HG02678 (cell line): Measurements from ENCODE around the gene TBCD.

Experiments
- ATAC-seq: cut with Tn5 transposase; IDR thresholded peaks from one replicate; pipeline ENCODE4 v1.9.1; 2021; ENCODE audit warnings: mild to moderate bottlenecking, moderate library complexity; ENCODE audit not compliant: unreplicated experiment

TBCD gene

DNA sequence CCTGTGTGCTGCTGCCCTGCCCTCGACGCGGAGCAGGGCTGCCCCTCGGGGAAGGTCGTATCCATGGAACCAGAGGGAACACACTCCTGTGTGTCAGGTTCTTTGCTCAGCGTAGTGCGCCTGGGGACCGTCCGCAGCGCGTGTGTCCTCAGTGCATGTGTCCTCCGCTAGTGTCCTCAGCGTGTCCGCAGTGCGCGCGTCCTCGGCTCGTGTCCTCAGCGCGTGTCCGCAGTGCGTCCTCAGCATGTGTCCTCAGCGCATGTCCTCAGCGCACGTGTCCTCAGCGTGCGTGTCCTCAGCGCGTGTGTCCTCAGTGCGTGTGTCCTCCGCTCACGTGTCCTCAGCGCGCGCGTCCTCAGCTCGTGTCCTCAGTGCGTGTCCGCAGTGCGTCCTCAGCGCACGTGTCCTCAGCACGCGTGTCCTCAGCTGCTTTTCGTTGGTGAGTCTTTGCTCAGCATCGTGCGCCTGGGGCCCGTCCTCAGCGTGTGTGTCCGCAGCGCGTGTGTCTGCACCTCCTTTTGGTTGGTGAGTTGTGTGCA is 147.2 kb downstream of the TBCD start:
- no peak for ATAC-seq

- ATAC-seq = no peak
These were observed 148.1 kb downstream of the TBCD start for GRCh38 chr17:82899941-82900340.

- no peak for ATAC-seq
These were observed 148.9 kb downstream of the TBCD start for GRCh38 chr17:82900741-82901140.

GRCh38 chr17:82901356-82901755 is 149.5 kb downstream of the TBCD start:
- no peak for ATAC-seq

DNA sequence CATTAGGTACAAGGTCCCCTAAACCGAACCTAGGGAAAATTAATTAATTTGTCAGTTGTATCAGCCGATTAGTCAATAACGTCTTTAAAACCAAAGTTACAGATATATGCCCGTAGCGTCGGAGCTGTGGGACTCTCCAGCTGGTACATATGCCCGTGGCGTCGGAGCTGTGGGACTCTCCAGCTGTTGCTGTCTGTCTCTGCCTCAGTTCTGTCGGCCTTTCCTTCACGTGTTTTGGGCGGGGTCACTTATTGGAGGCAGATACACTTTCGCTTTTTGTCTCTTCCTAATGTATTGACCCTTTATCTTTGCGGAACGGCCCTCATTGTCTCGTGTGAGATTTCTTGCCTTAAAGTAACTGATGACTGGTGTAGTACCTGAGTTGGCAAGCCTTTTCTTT is 150.0 kb downstream of the TBCD start:
- ATAC-seq = no peak

DNA sequence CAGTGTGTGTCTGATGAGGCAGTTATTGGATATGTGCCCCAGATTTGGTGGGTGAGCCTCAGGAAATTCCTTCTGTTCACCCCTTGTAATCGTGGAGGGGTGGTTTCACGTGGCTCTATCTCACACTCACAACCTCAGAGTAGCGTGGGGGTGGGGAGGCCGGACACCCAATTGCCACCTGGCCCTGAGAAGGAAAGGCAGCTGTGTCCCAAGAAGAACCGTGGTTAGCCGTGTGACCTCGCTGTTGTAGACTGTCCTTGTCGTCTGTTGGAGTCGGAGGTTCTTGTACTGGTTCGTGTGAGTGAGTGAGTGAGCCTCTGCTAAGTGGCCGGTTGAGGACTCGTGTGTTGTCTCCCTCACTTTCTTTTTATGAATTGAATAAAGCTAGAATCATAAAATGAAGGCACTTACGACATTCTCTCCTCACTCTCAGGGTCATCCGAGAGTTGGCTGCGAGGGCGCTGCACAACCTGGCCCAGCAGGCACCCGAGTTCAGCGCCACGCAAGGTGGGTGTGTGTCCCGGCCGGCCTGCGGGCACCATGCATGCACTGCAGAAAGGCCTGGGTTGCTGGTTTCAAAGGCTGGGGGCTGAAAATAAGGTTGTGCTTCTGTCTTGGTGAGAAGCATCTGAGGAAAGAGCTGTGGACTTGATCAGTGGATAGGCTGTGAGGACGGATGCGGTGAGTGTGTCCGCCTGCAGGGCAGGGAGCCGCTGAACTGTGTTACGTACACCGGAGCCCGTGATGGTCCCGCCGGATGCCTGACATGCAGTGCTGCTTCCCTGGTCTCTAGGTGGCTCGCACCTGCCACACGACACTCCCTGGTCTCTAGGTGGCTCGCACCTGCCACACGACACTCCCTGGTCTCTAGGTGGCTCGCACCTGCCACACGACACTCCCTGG is 151.4 kb downstream of the TBCD start:
- no peak for ATAC-seq

- no peak for ATAC-seq
These were observed 153.3 kb downstream of the TBCD start for GRCh38 chr17:82905130-82905529.

DNA sequence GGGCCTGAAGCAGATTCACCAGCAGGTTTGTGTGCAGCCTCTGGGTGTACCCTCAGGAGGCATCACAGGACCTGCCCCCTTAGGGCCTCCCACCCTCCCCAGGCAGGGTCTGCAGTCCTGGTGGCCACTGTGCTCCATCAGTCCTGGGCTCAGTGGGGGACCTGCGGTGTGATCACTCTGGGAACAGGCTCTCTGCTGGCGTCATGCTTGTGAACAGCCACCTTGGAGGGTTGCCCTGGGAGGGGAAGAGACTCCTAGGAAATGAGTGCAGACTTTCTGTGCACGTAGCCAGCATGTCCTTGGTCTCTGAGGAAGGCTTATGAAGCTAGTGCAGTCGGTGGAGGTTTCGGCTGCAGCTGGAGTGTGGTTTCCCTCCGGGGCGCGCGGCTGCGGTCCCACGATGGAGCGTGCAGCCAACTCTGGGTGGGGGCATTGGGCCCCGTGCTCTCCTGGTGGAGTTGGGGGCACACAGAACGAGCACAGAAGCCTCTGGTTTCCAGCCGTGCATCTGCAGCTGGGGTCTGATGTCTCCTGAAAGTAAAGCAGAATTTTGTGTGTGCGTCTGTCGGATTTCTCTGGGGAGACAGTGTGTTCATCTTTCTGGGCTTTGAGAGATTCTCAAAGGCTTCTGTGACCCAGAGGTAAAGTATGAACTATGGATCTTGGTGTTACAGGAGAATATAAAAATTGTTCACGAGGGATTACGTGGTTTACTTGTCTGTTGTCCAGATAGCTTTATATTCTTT is 156.1 kb downstream of the TBCD start:
- no peak for ATAC-seq

- ATAC-seq = no peak
These were observed 156.8 kb downstream of the TBCD start for GRCh38 chr17:82908543-82909160.

DNA sequence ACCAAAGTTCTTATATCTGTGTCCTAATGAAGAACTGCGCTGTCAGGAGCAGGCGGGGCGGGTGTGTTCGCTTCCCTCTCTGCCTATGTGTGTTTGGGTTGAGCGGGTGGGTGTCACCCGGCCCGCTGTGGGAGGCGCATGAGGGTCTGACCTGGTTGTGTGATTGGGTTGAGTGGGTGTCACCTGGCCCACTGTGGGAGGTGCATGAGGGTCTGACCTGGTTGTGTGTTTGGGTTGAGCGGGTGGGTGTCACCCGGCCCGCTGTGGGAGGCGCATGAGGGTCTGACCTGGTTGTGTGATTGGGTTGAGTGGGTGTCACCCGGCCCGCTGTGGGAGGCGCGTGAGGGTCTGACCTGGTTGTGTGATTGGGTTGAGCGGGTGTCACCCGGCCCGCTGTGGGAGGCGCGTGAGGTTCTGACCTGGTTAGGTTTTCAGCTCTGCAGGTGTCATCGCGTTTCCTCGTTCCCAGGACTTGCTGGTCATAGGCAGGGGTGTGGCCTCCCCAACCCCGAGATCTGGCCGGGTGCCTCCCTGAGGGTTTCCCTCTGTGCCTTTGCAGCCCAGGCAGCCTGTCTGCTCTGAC is 157.5 kb downstream of the TBCD start:
- no peak for ATAC-seq

GRCh38 chr17:82910041-82910481 is 158.2 kb downstream of the TBCD start:
- ATAC-seq = no peak

DNA sequence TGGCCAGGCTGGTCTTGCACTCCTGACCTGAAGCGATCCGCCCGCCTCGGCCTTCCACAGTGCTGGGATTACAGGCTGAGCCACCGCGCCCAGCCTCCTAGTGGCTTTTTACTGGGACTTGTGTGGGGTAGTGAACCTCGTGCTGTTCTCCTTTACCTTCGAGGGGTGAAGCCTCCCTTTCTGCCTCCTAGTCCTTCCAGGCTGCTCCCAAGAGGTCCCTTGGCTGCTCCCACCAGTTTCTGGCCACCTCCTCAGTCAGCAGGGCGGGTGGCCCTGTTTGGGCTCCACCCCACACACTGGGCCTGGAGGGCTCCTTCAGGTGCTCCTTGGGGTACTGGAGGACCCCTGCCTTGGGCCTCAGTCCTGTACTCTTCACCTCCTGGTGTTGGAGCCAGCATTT is 158.9 kb downstream of the TBCD start:
- no peak for ATAC-seq

- ATAC-seq = no peak
These were observed 160.0 kb downstream of the TBCD start for GRCh38 chr17:82911822-82912221.

- ATAC-seq = no peak
These were observed 160.7 kb downstream of the TBCD start for GRCh38 chr17:82912484-82913089.

- ATAC-seq = no peak
These were observed 161.6 kb downstream of the TBCD start for GRCh38 chr17:82913304-82914043.

DNA sequence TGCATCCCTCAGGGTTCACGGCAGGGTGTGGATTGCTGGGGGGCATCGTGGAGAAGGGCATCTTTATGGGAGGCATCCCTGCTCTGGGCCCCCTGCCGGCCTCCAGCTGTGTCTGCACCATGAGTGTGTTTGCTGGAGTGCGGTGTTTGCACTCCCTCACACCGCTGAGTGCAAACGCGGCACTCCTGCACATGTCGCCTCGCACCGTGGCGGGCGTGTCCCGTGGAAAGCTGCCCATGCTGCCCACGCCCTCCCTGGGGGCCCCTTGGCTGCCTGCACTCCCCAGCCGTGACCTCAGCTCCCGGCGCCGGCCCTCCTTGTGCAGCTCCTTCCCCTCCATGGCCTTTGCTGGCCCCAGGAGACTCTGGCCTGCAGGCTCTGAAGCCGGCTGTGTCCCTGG is 162.5 kb downstream of the TBCD start:
- ATAC-seq = no peak

DNA sequence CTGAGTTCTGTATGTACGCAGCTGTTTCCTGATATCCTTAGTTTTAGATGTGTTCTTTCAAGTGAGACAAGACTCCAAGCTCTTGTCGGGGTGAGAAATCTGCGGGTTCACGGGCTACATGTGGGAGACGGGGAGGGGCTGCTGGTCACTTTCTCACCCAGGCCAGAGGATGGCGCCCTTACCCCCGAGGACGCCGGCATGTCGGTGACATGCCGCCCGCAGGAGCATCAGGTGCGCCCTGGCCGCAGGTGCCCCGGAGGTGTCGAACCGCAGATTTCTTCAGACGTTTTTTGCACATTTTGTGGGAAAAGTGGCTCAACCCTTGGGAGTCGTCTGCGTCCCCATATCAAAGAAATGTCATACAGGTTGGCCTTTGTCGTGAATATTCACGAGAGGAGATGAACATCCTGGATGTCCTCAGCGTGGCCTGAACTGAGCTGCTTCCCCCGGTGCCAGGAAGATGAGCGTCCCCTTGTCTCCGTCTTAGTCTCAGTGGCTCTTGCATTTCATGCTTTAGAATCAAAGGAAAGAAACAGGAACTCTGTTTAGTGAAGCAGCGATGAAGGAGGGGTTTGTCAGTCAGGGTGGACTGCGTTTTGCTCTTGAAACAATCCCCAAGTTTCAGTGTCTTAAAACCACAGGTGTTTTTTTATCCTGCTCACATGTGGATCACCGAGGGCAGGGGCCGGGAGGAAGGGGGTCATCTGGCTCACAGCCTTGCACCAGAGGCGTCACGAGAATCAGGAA is 163.3 kb downstream of the TBCD start:
- no peak for ATAC-seq

- ATAC-seq = no peak
These were observed 163.8 kb downstream of the TBCD start for GRCh38 chr17:82915757-82916027.

DNA sequence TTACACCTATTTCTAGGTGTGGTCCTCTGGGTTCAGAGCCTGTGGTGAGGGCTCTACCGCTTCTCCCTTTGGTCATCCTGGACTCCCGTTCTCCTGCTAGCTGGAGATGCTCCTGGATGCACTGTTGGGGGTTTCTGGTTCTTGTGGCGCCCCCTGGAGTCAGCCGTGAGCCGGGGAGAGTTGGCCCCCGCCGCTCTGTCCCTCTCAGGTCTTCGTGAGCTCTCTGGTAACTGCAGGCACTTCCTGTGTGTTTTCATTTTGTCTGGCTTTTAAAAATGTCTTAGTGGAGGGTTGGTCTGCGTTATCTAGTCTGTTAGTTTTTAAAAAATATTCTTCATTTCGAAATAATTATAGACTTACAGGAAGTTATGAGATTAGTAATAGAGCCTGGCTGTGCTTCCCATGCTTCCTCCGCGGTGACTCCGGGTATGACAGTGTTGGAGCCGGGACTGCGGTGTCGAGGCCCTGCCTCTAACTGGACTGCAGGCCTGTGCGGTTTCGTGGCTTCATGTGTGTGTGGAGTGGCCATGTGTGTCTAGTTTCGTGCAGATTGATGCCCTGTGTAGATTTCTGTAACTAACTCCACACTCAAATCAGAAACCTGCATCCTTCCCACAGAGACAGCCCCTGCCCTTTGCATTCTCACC is 166.0 kb downstream of the TBCD start:
- no peak for ATAC-seq
